H1 (cell line): ENCODE results near the gene ANKMY2. TPM values are rescaled to one million over a fixed set of nuclear protein-coding genes. Genes with fewer than 3 reads are reported as not detected.

Source experiments
- CTCF ChIA-PET: fragments of 300-600 bp; sonication (Branson Sonifier 250); formaldehyde crosslinking; loops from one replicate; lab custom pipeline; 2021; ENCODE audit not compliant: partially characterized antibody; lab: Charles Lee
- POLR2A ChIA-PET: fragments of 300-600 bp; sonication (Branson Sonifier 250); formaldehyde crosslinking; loops from one replicate; lab custom pipeline; 2021; ENCODE audit warnings: inconsistent platforms; ENCODE audit not compliant: partially characterized antibody; lab: Charles Lee
- DNase-seq, 2 experiments: peaks; one replicate each; pipeline versions ENCODE4 v3.0.0 to v3.0.0-alpha.2; 2010 to 2022; ENCODE audit warnings: low spot score in 2 of 2, low read depth in 1 of 2, mixed read lengths in 1 of 2
- FAIRE-seq: peaks from 2 replicates; lab custom pipeline; 2011; peaks lifted over from hg19 to GRCh38; lab: Jason Lieb, UNC
- H2AFZ ChIP-seq: 2 replicates; pipeline ENCODE4 v1.8.1; 2012; ENCODE audit warnings: low read length, inconsistent platforms
- H2AK5ac ChIP-seq: 2 replicates; pipeline ENCODE4 v1.6.1; 2013; ENCODE audit warnings: low read depth, low read length
- H2BK120ac ChIP-seq: replicated peaks from 2 replicates; pipeline ENCODE3; 2013; ENCODE audit warnings: low read depth, low read length, inconsistent platforms
- H2BK12ac ChIP-seq: 2 replicates; pipeline ENCODE4 v1.6.1; 2013; ENCODE audit warnings: low read depth, low read length
- H2BK15ac ChIP-seq: 2 replicates; pipeline ENCODE4 v1.6.1; 2013; ENCODE audit warnings: low read length
- H2BK20ac ChIP-seq: 2 replicates; pipeline ENCODE4 v1.6.1; 2013; ENCODE audit warnings: low read length
- H2BK5ac ChIP-seq: 2 replicates; pipeline ENCODE4 v1.6.1; 2013; ENCODE audit warnings: low read depth, low read length
- H3K14ac ChIP-seq: 2 replicates; pipeline ENCODE4 v1.6.1; 2013; ENCODE audit warnings: inconsistent platforms; ENCODE audit not compliant: insufficient read length
- H3K18ac ChIP-seq: 2 replicates; pipeline ENCODE4 v1.6.1; 2013; ENCODE audit warnings: low read length; ENCODE audit errors: extremely low read depth
- H3K23ac ChIP-seq: 2 replicates; pipeline ENCODE4 v1.6.1; 2013; ENCODE audit warnings: inconsistent platforms; ENCODE audit not compliant: insufficient read length
- H3K23me2 ChIP-seq: 2 replicates; pipeline ENCODE4 v1.6.1; 2013; ENCODE audit warnings: low read depth, low read length
- H3K27ac ChIP-seq: 2 replicates; pipeline ENCODE4 v1.6.1; 2011; ENCODE audit warnings: low read depth, low read length, inconsistent platforms
- H3K27me3 ChIP-seq, 4 experiments: replicated peaks in 1 of 4; 1 replicate in 1 of 4; 2 replicates in 3 of 4; pipeline versions ENCODE4 v1.6.1 to v1.8.1; 2011 to 2013; ENCODE audit warnings: low read length in 3 of 4, mild to moderate bottlenecking in 3 of 4, inconsistent platforms in 2 of 4, mixed read lengths in 2 of 4, moderate library complexity in 1 of 4; ENCODE audit not compliant: control insufficient read depth in 3 of 4, insufficient read depth in 3 of 4; ENCODE audit errors: extremely low read depth in 1 of 4
- H3K36me3 ChIP-seq, 4 experiments: 2 replicates each; pipeline versions ENCODE4 v1.6.1 to v1.8.1; 2011 to 2013; ENCODE audit warnings: mild to moderate bottlenecking in 4 of 4, low read length in 3 of 4, moderate library complexity in 2 of 4, control low read depth in 1 of 4, inconsistent platforms in 1 of 4; ENCODE audit not compliant: insufficient read depth in 4 of 4, control insufficient read depth in 2 of 4
- H3K4ac ChIP-seq: replicated peaks from 2 replicates; pipeline ENCODE3; 2013; ENCODE audit warnings: low read length, low read depth, mixed read lengths, inconsistent platforms; ENCODE audit not compliant: insufficient read length
- H3K4me1 ChIP-seq, 4 experiments: replicated peaks in 1 of 4; 1 replicate in 1 of 4; 2 replicates in 3 of 4; pipeline versions ENCODE4 v1.6.1 to v1.8.1; 2011 to 2013; ENCODE audit warnings: low read length in 3 of 4, inconsistent platforms in 2 of 4, mixed read lengths in 1 of 4; ENCODE audit not compliant: insufficient read depth in 4 of 4, control insufficient read depth in 3 of 4
- H3K4me2 ChIP-seq, 2 experiments: 2 replicates each; pipeline versions ENCODE4 v1.6.1 to v1.8.1; 2011 to 2013; ENCODE audit warnings: low read depth in 2 of 2, low read length in 2 of 2, control low read depth in 1 of 2, inconsistent platforms in 1 of 2, mild to moderate bottlenecking in 1 of 2; ENCODE audit not compliant: insufficient read depth in 1 of 2
- H3K4me3 ChIP-seq, 4 experiments: fragments of 200-600, 300-600 bp in 1 of 4; sonication (generic), shearing (Covaris generic), sonication (Bioruptor Twin) in 1 of 4; 2 replicates each; pipeline versions ENCODE4 v1.5.1 to v1.8.1; 2011 to 2016; ENCODE audit warnings: low read length in 4 of 4, low read depth in 3 of 4, control low read depth in 2 of 4, inconsistent platforms in 2 of 4, mild to moderate bottlenecking in 2 of 4, mixed read lengths in 1 of 4, moderate library complexity in 1 of 4; ENCODE audit not compliant: insufficient read depth in 2 of 4; ENCODE audit errors: extremely low read depth in 1 of 4
- H3K56ac ChIP-seq: replicated peaks from 2 replicates; pipeline ENCODE3; 2013; ENCODE audit warnings: low read depth, mild to moderate bottlenecking, mixed read lengths, low read length, inconsistent platforms; ENCODE audit not compliant: insufficient read length
- H3K79me1 ChIP-seq: 2 replicates; pipeline ENCODE4 v1.6.1; 2013; ENCODE audit warnings: low read depth, low read length, control low read depth
- H3K79me2 ChIP-seq, 2 experiments: 2 replicates each; pipeline versions ENCODE4 v1.6.1 to v1.8.1; 2012 to 2013; ENCODE audit warnings: low read length in 2 of 2, mild to moderate bottlenecking in 2 of 2, inconsistent platforms in 1 of 2; ENCODE audit not compliant: insufficient read depth in 2 of 2, control insufficient read depth in 1 of 2
- H3K9ac ChIP-seq, 4 experiments: replicated peaks in 1 of 4; 1 replicate in 1 of 4; 2 replicates in 3 of 4; pipeline versions ENCODE4 v1.6.1 to v1.8.1; 2011 to 2013; ENCODE audit warnings: low read depth in 3 of 4, low read length in 3 of 4, control low read depth in 2 of 4, mild to moderate bottlenecking in 2 of 4, moderate library complexity in 2 of 4, inconsistent platforms in 1 of 4; ENCODE audit errors: extremely low read depth in 1 of 4
- H3K9me3 ChIP-seq, 2 experiments: 2 replicates each; pipeline versions ENCODE4 v1.6.1 to v1.8.1; 2012 to 2013; ENCODE audit warnings: mild to moderate bottlenecking in 2 of 2, moderate library complexity in 2 of 2, control low read depth in 1 of 2, inconsistent platforms in 1 of 2, low read depth in 1 of 2, low read length in 1 of 2, mixed read lengths in 1 of 2; ENCODE audit not compliant: insufficient read depth in 2 of 2
- H4K20me1 ChIP-seq, 2 experiments: replicated peaks in 1 of 2; 2 replicates each; pipeline versions ENCODE3 to v1.8.1; 2011 to 2013; ENCODE audit warnings: inconsistent platforms in 2 of 2, low read length in 2 of 2, mild to moderate bottlenecking in 1 of 2; ENCODE audit not compliant: insufficient read depth in 2 of 2, control insufficient read depth in 1 of 2
- H4K5ac ChIP-seq: 2 replicates; pipeline ENCODE4 v1.6.1; 2013; ENCODE audit warnings: low read length, low read depth, mixed read lengths, inconsistent platforms; ENCODE audit not compliant: insufficient read length
- H4K8ac ChIP-seq: 2 replicates; pipeline ENCODE4 v1.8.0; 2013; ENCODE audit warnings: mild to moderate bottlenecking, moderate library complexity, low read length, inconsistent platforms; ENCODE audit not compliant: insufficient read depth; ENCODE audit errors: extremely low read depth
- H4K91ac ChIP-seq: replicated peaks from 2 replicates; pipeline ENCODE3; 2013; ENCODE audit warnings: low read length, mixed read lengths, inconsistent platforms; ENCODE audit not compliant: insufficient read length
- CBX5 ChIP-seq: fragments of 300-800, 300-1000 bp; sonication (generic); IDR thresholded peaks from 2 replicates; pipeline ENCODE4 v1.7.1; 2016; ENCODE audit warnings: antibody characterized with exemption, low read length, low read depth
- HDAC6 ChIP-seq: IDR thresholded peaks from one replicate; pipeline ENCODE4 v1.7.1; 2012; ENCODE audit warnings: low read depth, mild to moderate bottlenecking, inconsistent platforms, low read length, moderate library complexity
- MAFK ChIP-seq: IDR thresholded peaks from 2 replicates; pipeline ENCODE4 v1.6.1; 2012; ENCODE audit warnings: low read depth, mild to moderate bottlenecking, improper control_type of control experiment, low read length
- NANOG ChIP-seq: IDR thresholded peaks from 2 replicates; pipeline ENCODE4 v1.6.1; 2011; ENCODE audit warnings: low read length, low read depth, mild to moderate bottlenecking, inconsistent platforms; ENCODE audit not compliant: insufficient read depth, poor library complexity, severe bottlenecking
- POU5F1 ChIP-seq: IDR thresholded peaks from 2 replicates; pipeline ENCODE4 v1.6.1; 2011; ENCODE audit warnings: low read depth, mild to moderate bottlenecking, low read length, moderate library complexity
- RNF2 ChIP-seq: fragments of 200-900, 300-1000 bp; sonication (generic); IDR thresholded peaks from 2 replicates; pipeline ENCODE4 v1.7.1; 2016; ENCODE audit warnings: borderline replicate concordance, low read depth, mild to moderate bottlenecking, antibody characterized with exemption, low read length; ENCODE audit not compliant: poor library complexity, severe bottlenecking; ENCODE audit errors: missing control alignments
- RXRA ChIP-seq: IDR thresholded peaks from 2 replicates; pipeline ENCODE4 v1.6.1; 2011; ENCODE audit warnings: low read depth, mild to moderate bottlenecking, low read length, moderate library complexity; ENCODE audit not compliant: insufficient read depth
- SAP30 ChIP-seq: fragments of 300-600 bp; sonication (generic); IDR thresholded peaks from 2 replicates; pipeline ENCODE4 v1.7.1; 2012; ENCODE audit warnings: low read length, moderate library complexity, mild to moderate bottlenecking, inconsistent platforms; ENCODE audit not compliant: insufficient read depth, insufficient replicate concordance
- SRF ChIP-seq: IDR thresholded peaks from 2 replicates; pipeline ENCODE4 v1.6.1; 2011; ENCODE audit warnings: mild to moderate bottlenecking, low read depth, low read length, moderate library complexity
- TAF7 ChIP-seq: optimal IDR thresholded peaks from 2 replicates; pipeline ENCODE3; 2011; ENCODE audit warnings: low read depth, mild to moderate bottlenecking, inconsistent platforms, low read length, moderate library complexity, borderline replicate concordance
- WGBS, 2 experiments: shearing (Covaris generic) in 1 of 2; methylation state at CpG; one replicate each; pipeline versions ENCODE4 v1.1.6 to v1.1.7; 2013 to 2015; ENCODE audit warnings: low lambda C conversion rate in 2 of 2, mixed read lengths in 2 of 2, inconsistent platforms in 1 of 2, low coverage in 1 of 2, missing lambda C conversion rate in 1 of 2; ENCODE audit not compliant: insufficient replicate concordance in 2 of 2, insufficient coverage in 1 of 2, insufficient read length in 1 of 2; ENCODE audit errors: extremely low coverage in 1 of 2, missing lambda C conversion rate in 1 of 2; 5-methylcytosine and 5-hydroxymethylcytosine counted together
- polyA plus RNA-seq, 7 experiments: library from polyadenylated mRNA; depleted of rRNA in 3 of 7; stranded (reverse) in 5 of 7; unstranded in 2 of 7; fragments of >200 nt in 5 of 7; fragments of 200-250 nt in 2 of 7; gene quantifications; 1 replicate in 5 of 7; 2 replicates in 1 of 7; 4 replicates in 1 of 7; pipeline versions ENCODE4 v1.2.1 to v1.2.3, GENCODE V29; 2011 to 2013; ENCODE audit warnings: missing spikeins in 2 of 7, mixed read lengths in 2 of 7
- total RNA-seq: library from RNA; stranded (reverse); fragmentation: NEBNext Ultra II Directional; extraction: Animal tissue kit (Norgen Biotek cat#: 25700); gene quantifications from 2 replicates; pipeline ENCODE4 v1.2.1, GENCODE V29; 2021
- TF ChIP-seq, protein P1 (sequence below): IDR thresholded peaks from 2 replicates; pipeline ENCODE4 v1.6.1; 2012; ENCODE audit warnings: inconsistent platforms

ANKMY2 gene
- total and polyA plus RNA-seq, 2 of the 8 experiments (the other 6 are each of a cell fraction or from before 2014, with no cell fraction given), result 5.2 to 9.3 TPM

DNA sequence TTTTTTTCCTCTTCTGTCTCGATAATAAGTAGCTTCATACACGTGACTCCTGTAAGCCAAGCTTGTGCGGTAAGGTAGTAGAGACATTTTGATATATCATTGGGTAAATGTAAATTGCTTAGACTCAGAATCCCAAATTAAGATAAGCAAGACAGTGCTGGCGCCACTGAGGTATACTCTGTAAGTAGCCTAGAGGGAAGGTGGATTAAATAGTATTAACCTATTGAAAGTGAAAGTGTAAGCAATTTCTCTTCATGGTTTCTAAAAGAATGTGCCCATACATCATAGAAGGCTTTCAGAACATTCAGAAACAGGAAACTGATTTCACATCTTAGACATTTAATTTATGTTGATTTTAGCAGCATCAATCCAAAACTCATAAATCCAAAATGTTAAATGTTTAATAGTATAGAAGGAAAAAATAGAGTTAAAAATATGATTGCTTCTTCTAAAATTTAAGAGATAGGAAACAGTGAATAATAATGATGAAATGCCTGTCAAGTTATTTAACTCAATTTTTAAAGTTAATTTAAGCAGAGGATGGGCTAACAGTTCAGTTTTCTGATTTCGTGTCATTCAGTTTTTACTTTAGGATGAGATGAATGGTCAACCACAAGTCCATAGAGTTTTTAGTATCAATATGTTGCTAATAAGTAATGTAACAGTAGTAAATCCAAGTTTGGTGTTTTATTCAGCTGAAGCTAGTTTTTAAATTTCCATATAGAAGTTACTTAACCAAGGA is 82.1 kb downstream of the ANKMY2 start:
- DNase-seq, result no peak
- Histone ChIP-seq H2AK5ac (no peak overlapping the region), H3K27me3 (no peaks in the 10 kb centered on the region), H3K23ac (no peak overlapping the region), H3K56ac (no peak overlapping the region), H3K36me3 (no peaks in the 10 kb centered on the region), H2BK5ac (no peak overlapping the region), H3K23me2 (no peaks in the 10 kb centered on the region), H3K18ac (no peak overlapping the region), H4K91ac (no peak overlapping the region), H3K14ac (no peak overlapping the region), H2BK12ac (no peak overlapping the region), H3K4me2 (no peak overlapping the region), H3K79me1 (no peaks in the 10 kb centered on the region), H2BK15ac (no peak overlapping the region), H4K5ac (no peak overlapping the region), H3K79me2 (no peaks in the 10 kb centered on the region), H2BK20ac (no peak overlapping the region), H4K8ac (no peak overlapping the region), H3K4ac (no peak overlapping the region), H2BK120ac (no peak overlapping the region), H4K20me1 (no peaks in the 10 kb centered on the region), H2AFZ (no peak overlapping the region), H3K4me1 (no peaks in the 10 kb centered on the region), H3K9me3 (no peaks in the 10 kb centered on the region), H3K27ac (no peak overlapping the region), H3K9ac (no peak overlapping the region), H3K4me3 (no peak overlapping the region)
- no peak for FAIRE-seq
- ChIA-PET CTCF (interaction anchor here (0.7 to 3.3 kb wide), 11 partner anchors 10 to 1546 kb away, joined by 3 to 27 read pairs (median 5); partner anchors contain the start of gene CRPPA), POLR2A (no interaction called here)
- 93% methylated on average over 5 of the region's 5 CpGs; no CpG with 5 or more reads in 1 of the 2 experiments for WGBS, 2 experiments
- no peak for TF ChIP-seq RXRA
- no peak for TF ChIP-seq NANOG
- TF ChIP-seq CBX5, result no peak
- TF ChIP-seq MAFK, result no peak
- TF ChIP-seq SRF, result no peak
- TF ChIP-seq SAP30, result no peak
- TF ChIP-seq, protein P1, sequence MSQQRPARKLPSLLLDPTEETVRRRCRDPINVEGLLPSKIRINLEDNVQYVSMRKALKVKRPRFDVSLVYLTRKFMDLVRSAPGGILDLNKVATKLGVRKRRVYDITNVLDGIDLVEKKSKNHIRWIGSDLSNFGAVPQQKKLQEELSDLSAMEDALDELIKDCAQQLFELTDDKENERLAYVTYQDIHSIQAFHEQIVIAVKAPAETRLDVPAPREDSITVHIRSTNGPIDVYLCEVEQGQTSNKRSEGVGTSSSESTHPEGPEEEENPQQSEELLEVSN, result no peak
- no peak for TF ChIP-seq RNF2
- TF ChIP-seq TAF7, result no peak
- TF ChIP-seq HDAC6, result no peak
- TF ChIP-seq POU5F1, result no peak
